HEK293 (cell line): ENCODE measurements around the gene AMOTL2.

Source experiments
- CTCF ChIA-PET: fragments of 350-600 bp; formaldehyde crosslinking; extraction: SDS; loops from one replicate; lab custom pipeline; 2021; ENCODE audit warnings: antibody characterized with exemption; lab: Yijun Ruan, JAX
- POLR2A ChIA-PET: fragments of 300-600 bp; formaldehyde crosslinking; extraction: SDS; loops from one replicate; lab custom pipeline; 2020; ENCODE audit warnings: antibody characterized with exemption, inconsistent platforms; lab: Yijun Ruan, JAX
- H3K27ac ChIP-seq: fragments of 200-500 bp; sonication (Bioruptor generic); 2 replicates; pipeline ENCODE4 v1.5.1; 2014; ENCODE audit warnings: low read depth, low read length, control low read depth, inconsistent platforms; ENCODE audit errors: extremely low read depth
- H3K36me3 ChIP-seq, 2 experiments: fragments of 200-500 bp in 1 of 2; sonication (Bioruptor generic) in 1 of 2; 1 replicate in 1 of 2; 2 replicates in 1 of 2; pipeline ENCODE4 v1.5.1; 2014 to 2017; ENCODE audit warnings: inconsistent platforms in 2 of 2, low read length in 2 of 2; ENCODE audit not compliant: control insufficient read depth in 2 of 2, insufficient read depth in 1 of 2
- H3K4me1 ChIP-seq: fragments of 200-500 bp; sonication (Bioruptor generic); 2 replicates; pipeline ENCODE4 v1.5.1; 2014; ENCODE audit warnings: mild to moderate bottlenecking, low read length, inconsistent platforms; ENCODE audit not compliant: control insufficient read depth, insufficient read depth
- H3K4me3 ChIP-seq: 2 replicates; pipeline ENCODE4 v1.5.1; 2011; ENCODE audit warnings: low read depth, mild to moderate bottlenecking, control low read depth, low read length, moderate library complexity
- H3K9me3 ChIP-seq: fragments of 200-500 bp; sonication (Bioruptor generic); 2 replicates; pipeline ENCODE4 v1.5.1; 2014; ENCODE audit warnings: low read depth, low read length, inconsistent platforms; ENCODE audit not compliant: control insufficient read depth, insufficient read depth
- GLIS1 ChIP-seq: fragments of 450-650 bp; formaldehyde crosslinking; IDR thresholded peaks from 2 replicates; pipeline ENCODE4 v1.5.1; 2016; ENCODE audit warnings: missing biosample characterization, missing genetic modification characterization
- KLF10 ChIP-seq: fragments of 450-650 bp; IDR thresholded peaks from 2 replicates; pipeline ENCODE4 v1.5.1; 2018; ENCODE audit warnings: missing biosample characterization, mild to moderate bottlenecking, missing genetic modification characterization
- WT1 ChIP-seq: fragments of 450-650 bp; formaldehyde crosslinking; IDR thresholded peaks from 2 replicates; pipeline ENCODE4 v1.5.1; 2016; ENCODE audit warnings: missing biosample characterization, missing genetic modification characterization
- ZBTB11 ChIP-seq: fragments of 450-650 bp; formaldehyde crosslinking; conservative IDR thresholded peaks from 2 replicates; pipeline ENCODE4 v1.5.1; 2016; ENCODE audit warnings: low read depth, missing biosample characterization, missing genetic modification characterization
- ZBTB17 ChIP-seq: fragments of 450-650 bp; formaldehyde crosslinking; IDR thresholded peaks from 2 replicates; pipeline ENCODE4 v1.5.1; 2016; ENCODE audit warnings: missing biosample characterization, missing genetic modification characterization
- ZIC2 ChIP-seq: fragments of 450-650 bp; formaldehyde crosslinking; IDR thresholded peaks from 2 replicates; pipeline ENCODE4 v1.5.1; 2016; ENCODE audit warnings: missing biosample characterization, missing genetic modification characterization
- ZNF10 ChIP-seq: fragments of 450-650 bp; formaldehyde crosslinking; IDR thresholded peaks from 2 replicates; pipeline ENCODE4 v1.5.1; 2017; ENCODE audit warnings: missing biosample characterization, missing genetic modification characterization
- ZNF148 ChIP-seq: fragments of 450-650 bp; formaldehyde crosslinking; IDR thresholded peaks from 2 replicates; pipeline ENCODE4 v1.5.0; 2017; ENCODE audit warnings: missing biosample characterization, missing genetic modification characterization, borderline replicate concordance
- ZNF558 ChIP-seq: fragments of 450-650 bp; formaldehyde crosslinking; IDR thresholded peaks from 2 replicates; pipeline ENCODE4 v1.5.1; 2016; ENCODE audit warnings: missing biosample characterization, missing genetic modification characterization
- TF ChIP-seq, protein P1 (sequence below): fragments of 450-650 bp; formaldehyde crosslinking; IDR thresholded peaks from 2 replicates; pipeline ENCODE4 v1.5.1; 2016; ENCODE audit warnings: missing biosample characterization, missing genetic modification characterization
- TF ChIP-seq, protein P2 (sequence below): fragments of 450-650 bp; formaldehyde crosslinking; IDR thresholded peaks from 2 replicates; pipeline ENCODE4 v1.5.1; 2017; ENCODE audit warnings: missing biosample characterization, missing genetic modification characterization

Gene AMOTL2

DNA sequence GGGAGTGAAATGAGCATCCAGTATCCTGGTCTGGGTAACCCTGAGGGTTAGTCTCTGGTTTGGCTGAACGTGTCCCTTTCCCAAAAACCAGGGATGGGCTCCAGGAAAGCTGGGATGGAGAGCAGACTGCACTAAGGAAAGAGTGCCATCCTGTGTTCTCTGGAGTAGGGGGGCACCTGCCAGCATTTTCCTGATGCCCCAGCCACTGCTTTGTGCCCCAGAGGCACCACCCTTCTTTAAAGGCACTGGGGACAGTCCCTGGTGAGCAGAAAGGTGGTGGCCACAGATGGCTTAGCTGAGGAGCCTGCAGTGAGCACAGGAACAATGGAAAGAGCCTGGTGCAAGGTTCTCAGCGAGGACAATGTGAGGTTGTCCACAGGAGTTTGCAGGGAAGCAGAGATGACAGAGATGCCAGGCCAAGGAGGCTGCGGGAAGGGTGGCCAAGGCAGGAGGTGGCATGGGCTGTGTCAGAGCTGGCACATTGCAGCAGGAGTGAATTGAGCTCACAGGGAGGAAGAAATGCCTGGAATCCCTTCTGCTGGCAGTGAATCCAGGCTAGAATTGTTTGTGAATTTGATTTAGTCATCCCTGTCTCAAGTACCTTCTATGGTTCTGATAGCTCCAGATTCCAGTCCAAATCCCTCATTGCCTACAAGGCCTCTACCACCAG, 39.9 kb downstream of the AMOTL2 start:
- ChIA-PET CTCF (interaction anchor here (0.5 to 1.4 kb wide), 2 partner anchors 23 to 32 kb away, joined by 3 to 6 read pairs; no protein-coding TSS in a partner anchor), POLR2A (interaction anchor here (1.7 kb wide), 1 partner anchor 31 kb away, joined by 6 read pairs; no protein-coding TSS in a partner anchor)
- H3K4me3 ChIP-seq: no peak overlapping the region
- H3K36me3 ChIP-seq: no peaks in the 10 kb centered on the region
- H3K9me3 ChIP-seq: no peaks in the 10 kb centered on the region
- TF ChIP-seq ZBTB11: no peak
- TF ChIP-seq, protein P1, sequence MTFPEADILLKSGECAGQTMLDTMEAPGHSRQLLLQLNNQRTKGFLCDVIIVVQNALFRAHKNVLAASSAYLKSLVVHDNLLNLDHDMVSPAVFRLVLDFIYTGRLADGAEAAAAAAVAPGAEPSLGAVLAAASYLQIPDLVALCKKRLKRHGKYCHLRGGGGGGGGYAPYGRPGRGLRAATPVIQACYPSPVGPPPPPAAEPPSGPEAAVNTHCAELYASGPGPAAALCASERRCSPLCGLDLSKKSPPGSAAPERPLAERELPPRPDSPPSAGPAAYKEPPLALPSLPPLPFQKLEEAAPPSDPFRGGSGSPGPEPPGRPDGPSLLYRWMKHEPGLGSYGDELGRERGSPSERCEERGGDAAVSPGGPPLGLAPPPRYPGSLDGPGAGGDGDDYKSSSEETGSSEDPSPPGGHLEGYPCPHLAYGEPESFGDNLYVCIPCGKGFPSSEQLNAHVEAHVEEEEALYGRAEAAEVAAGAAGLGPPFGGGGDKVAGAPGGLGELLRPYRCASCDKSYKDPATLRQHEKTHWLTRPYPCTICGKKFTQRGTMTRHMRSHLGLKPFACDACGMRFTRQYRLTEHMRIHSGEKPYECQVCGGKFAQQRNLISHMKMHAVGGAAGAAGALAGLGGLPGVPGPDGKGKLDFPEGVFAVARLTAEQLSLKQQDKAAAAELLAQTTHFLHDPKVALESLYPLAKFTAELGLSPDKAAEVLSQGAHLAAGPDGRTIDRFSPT: no peak
- no peak for TF ChIP-seq KLF10 (tag by site-specific recombination)
- H3K27ac ChIP-seq: no peak overlapping the region
- H3K4me1 ChIP-seq: no peaks in the 10 kb centered on the region

- Histone ChIP-seq H3K4me3 (no peak overlapping the region), H3K4me1 (no peaks in the 10 kb centered on the region), H3K9me3 (no peaks in the 10 kb centered on the region), H3K36me3 (no peaks in the 10 kb centered on the region), H3K27ac (no peak overlapping the region)
- POLR2A ChIA-PET: interaction anchor here (1.7 to 3.0 kb wide), 2 partner anchors 31 to 41 kb away, joined by 6 to 14 read pairs; partner anchors contain the start of gene AMOTL2
- CTCF ChIA-PET: interaction anchor here (1.4 kb wide), 1 partner anchor 24 kb away, joined by 6 read pairs; no protein-coding TSS in a partner anchor
- peak; percentile 63; the same call in 1 of the 2 replicates for TF ChIP-seq ZNF10 (tag by site-specific recombination)
- TF ChIP-seq, protein P2, sequence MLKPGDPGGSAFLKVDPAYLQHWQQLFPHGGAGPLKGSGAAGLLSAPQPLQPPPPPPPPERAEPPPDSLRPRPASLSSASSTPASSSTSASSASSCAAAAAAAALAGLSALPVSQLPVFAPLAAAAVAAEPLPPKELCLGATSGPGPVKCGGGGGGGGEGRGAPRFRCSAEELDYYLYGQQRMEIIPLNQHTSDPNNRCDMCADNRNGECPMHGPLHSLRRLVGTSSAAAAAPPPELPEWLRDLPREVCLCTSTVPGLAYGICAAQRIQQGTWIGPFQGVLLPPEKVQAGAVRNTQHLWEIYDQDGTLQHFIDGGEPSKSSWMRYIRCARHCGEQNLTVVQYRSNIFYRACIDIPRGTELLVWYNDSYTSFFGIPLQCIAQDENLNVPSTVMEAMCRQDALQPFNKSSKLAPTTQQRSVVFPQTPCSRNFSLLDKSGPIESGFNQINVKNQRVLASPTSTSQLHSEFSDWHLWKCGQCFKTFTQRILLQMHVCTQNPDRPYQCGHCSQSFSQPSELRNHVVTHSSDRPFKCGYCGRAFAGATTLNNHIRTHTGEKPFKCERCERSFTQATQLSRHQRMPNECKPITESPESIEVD: 0 out of 2 replicates have a peak, but pooled peaks have one; percentile 8
- TF ChIP-seq GLIS1 (tag by site-specific recombination): peak; percentile 66; the same call in 1 of the 2 replicates
- peak; percentile 79 for TF ChIP-seq ZBTB17 (tag by site-specific recombination)
- TF ChIP-seq WT1: 0 out of 2 replicates have a peak, but pooled peaks have one; percentile 43
- TF ChIP-seq ZNF558 (tag by site-specific recombination): no peak
- peak; percentile 95 for TF ChIP-seq ZIC2 (tag by site-specific recombination)
- no peak for TF ChIP-seq ZNF148 (tag by site-specific recombination)
Measured at GRCh38 chr3:134333522-134334181, 40.6 kb downstream of the AMOTL2 start.
